ENCODE results near the gene GFOD1.
A peak's percentile ranks its signal among the peaks of the same experiment; 100 is the strongest.

The GFOD1 gene

GRCh38 chr6:13375360-13375878, 112.0 kb downstream of the GFOD1 start:
- no peak for DNase-seq (ENCODE audit: low read depth)

GRCh38 chr6:13373919-13374318, 113.5 kb downstream of the GFOD1 start:
- DNase-seq (ENCODE audit: low read depth) = no peak

- peak; percentile 16 for DNase-seq (ENCODE audit: low read depth)
These were observed 113.9 kb downstream of the GFOD1 start for GRCh38 chr6:13373488-13373886.

- no peak for DNase-seq (ENCODE audit: low read depth)
These were observed 114.5 kb downstream of the GFOD1 start for GRCh38 chr6:13372688-13373487.

GRCh38 chr6:13372076-13372475, 115.3 kb downstream of the GFOD1 start:
- no peak for DNase-seq (ENCODE audit: low read depth)

GRCh38 chr6:13371421-13372072, 115.9 kb downstream of the GFOD1 start:
- no peak for DNase-seq (ENCODE audit: low read depth)

GRCh38 chr6:13370623-13371022, 116.8 kb downstream of the GFOD1 start:
- no peak for DNase-seq (ENCODE audit: low read depth)

- no peak for DNase-seq (ENCODE audit: low read depth)
These were observed 117.8 kb downstream of the GFOD1 start for GRCh38 chr6:13369591-13369990.

GRCh38 chr6:13368731-13369115, 118.7 kb downstream of the GFOD1 start:
- DNase-seq (ENCODE audit: low read depth) = no peak

- DNase-seq (ENCODE audit: low read depth) = no peak
These were observed 119.2 kb downstream of the GFOD1 start for GRCh38 chr6:13368079-13368730.

GRCh38 chr6:13367396-13367795, 120.0 kb downstream of the GFOD1 start:
- no peak for DNase-seq (ENCODE audit: low read depth)

- no peak for DNase-seq (ENCODE audit: low read depth)
These were observed 122.1 kb downstream of the GFOD1 start for GRCh38 chr6:13365320-13365719.

- DNase-seq (ENCODE audit: low read depth) = no peak
These were observed 122.6 kb downstream of the GFOD1 start for GRCh38 chr6:13364842-13365241.

GRCh38 chr6:13362412-13362811, 125.0 kb downstream of the GFOD1 start:
- peak; percentile 38 for DNase-seq (ENCODE audit: low read depth)

GRCh38 chr6:13360671-13361540, 126.5 kb downstream of the GFOD1 start:
- DNase-seq (ENCODE audit: low read depth) = no peak

- DNase-seq (ENCODE audit: low read depth) = no peak
These were observed 128.1 kb downstream of the GFOD1 start for GRCh38 chr6:13359287-13359686.

- DNase-seq (ENCODE audit: low read depth) = no peak
These were observed 128.9 kb downstream of the GFOD1 start for GRCh38 chr6:13358511-13358910.

GRCh38 chr6:13357551-13358075, 129.8 kb downstream of the GFOD1 start:
- peak; percentile 19 for DNase-seq (ENCODE audit: low read depth)

- no peak for DNase-seq (ENCODE audit: low read depth)
These were observed 131.2 kb downstream of the GFOD1 start for GRCh38 chr6:13355999-13356785.

- DNase-seq (ENCODE audit: low read depth) = peak; percentile 98
These were observed 132.1 kb downstream of the GFOD1 start for GRCh38 chr6:13355043-13355945.

Measured in iris pigment epithelial cell (primary cell).